IPS-11a (cell line): ENCODE results near the gene DMKN.

Experiments
- H3K4me3 ChIP-seq: one replicate; pipeline ENCODE4 v1.5.1; 2013; ENCODE audit warnings: low read depth, low read length, control low read depth

The DMKN gene

GRCh38 chr19:35549879-35550523, 36.6 kb upstream of the DMKN start:
- H3K4me3 ChIP-seq, result no peak overlapping the region

- H3K4me3 ChIP-seq, result no peak overlapping the region
Measured at GRCh38 chr19:35549174-35549788, 35.8 kb upstream of the DMKN start.

GRCh38 chr19:35546532-35546931, 33.1 kb upstream of the DMKN start:
- H3K4me3 ChIP-seq, result no peak overlapping the region

- H3K4me3 ChIP-seq, result peak overlapping the region; percentile 98
Measured at GRCh38 chr19:35545855-35546381, 32.5 kb upstream of the DMKN start.

GRCh38 chr19:35545001-35545854, 31.8 kb upstream of the DMKN start, which contains the start of gene TMEM147:
Gene TMEM147, plus strand, starts transcription at chr19:35545626. Its CDS starts 114 bp downstream, at chr19:35545740.
- peak within 1 kb of the TSS; percentile 98 for H3K4me3 ChIP-seq

GRCh38 chr19:35544110-35544802, 30.8 kb upstream of the DMKN start:
- peak overlapping the region; percentile 98 for H3K4me3 ChIP-seq

GRCh38 chr19:35543280-35544109, 30.0 kb upstream of the DMKN start:
- no peak overlapping the region for H3K4me3 ChIP-seq

- H3K4me3 ChIP-seq, result no peak overlapping the region
Measured at GRCh38 chr19:35542209-35542608, 28.8 kb upstream of the DMKN start.

GRCh38 chr19:35540356-35540927, 27.0 kb upstream of the DMKN start:
- no peak overlapping the region for H3K4me3 ChIP-seq

GRCh38 chr19:35539850-35540249, 26.4 kb upstream of the DMKN start:
- H3K4me3 ChIP-seq, result no peak overlapping the region

- no peak overlapping the region for H3K4me3 ChIP-seq
Measured at GRCh38 chr19:35539314-35539713, 25.9 kb upstream of the DMKN start.

GRCh38 chr19:35534803-35535480, 21.5 kb upstream of the DMKN start:
- no peak overlapping the region for H3K4me3 ChIP-seq

GRCh38 chr19:35533822-35534392, 20.5 kb upstream of the DMKN start:
- no peak overlapping the region for H3K4me3 ChIP-seq

GRCh38 chr19:35533201-35533821, 19.9 kb upstream of the DMKN start, which contains the start of gene GAPDHS:
Gene GAPDHS, plus strand, starts transcription at chr19:35533456. Its CDS starts 72 bp downstream, at chr19:35533528.
- no peak within 1 kb of the TSS for H3K4me3 ChIP-seq

GRCh38 chr19:35531291-35531690, 17.8 kb upstream of the DMKN start:
- no peak overlapping the region for H3K4me3 ChIP-seq

- no peak overlapping the region for H3K4me3 ChIP-seq
Measured at GRCh38 chr19:35529241-35530218, 16.1 kb upstream of the DMKN start.
